Activated naive CD4-positive, alpha-beta T cell treated with Interleukin-2 at 50 U/mL for 16 hours (primary cell): ENCODE results near the gene SPANXN1.
"Not testable (repeated sequence)": the region's sequence is repeated elsewhere in the genome, so short reads cannot be mapped to it uniquely, and the experiment has no call there.

Source experiments
- DNase-seq: peaks from one replicate; pipeline ENCODE4 v3.0.0-alpha.2; 2020

Gene SPANXN1, protein sequence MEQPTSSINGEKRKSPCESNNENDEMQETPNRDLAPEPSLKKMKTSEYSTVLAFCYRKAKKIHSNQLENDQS

DNA sequence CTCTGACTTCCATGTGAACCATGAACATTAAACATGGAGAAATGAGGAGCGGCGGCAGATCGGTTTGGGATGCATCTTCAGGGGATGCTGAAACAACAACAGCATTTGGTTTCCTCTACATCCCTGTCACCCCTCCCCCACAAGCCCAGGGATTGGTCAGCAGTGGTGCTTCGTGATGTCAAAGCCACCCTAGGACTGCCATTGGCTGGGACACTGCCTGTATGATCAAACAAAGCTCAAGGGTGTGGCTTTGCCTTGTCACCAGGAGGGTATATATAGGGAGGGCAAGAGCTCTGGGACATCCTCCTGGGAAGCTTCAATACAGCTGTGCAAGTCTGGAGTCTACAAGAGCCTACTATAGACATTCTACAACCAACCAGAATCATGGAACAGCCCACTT lies at the start of gene SPANXN1:
TSS of gene SPANXN1 (plus strand) at position 301 of the 400 bp plus-strand sequence. CDS start at position 385, 84 bp downstream.
- not testable (repeated sequence) for DNase-seq

DNA sequence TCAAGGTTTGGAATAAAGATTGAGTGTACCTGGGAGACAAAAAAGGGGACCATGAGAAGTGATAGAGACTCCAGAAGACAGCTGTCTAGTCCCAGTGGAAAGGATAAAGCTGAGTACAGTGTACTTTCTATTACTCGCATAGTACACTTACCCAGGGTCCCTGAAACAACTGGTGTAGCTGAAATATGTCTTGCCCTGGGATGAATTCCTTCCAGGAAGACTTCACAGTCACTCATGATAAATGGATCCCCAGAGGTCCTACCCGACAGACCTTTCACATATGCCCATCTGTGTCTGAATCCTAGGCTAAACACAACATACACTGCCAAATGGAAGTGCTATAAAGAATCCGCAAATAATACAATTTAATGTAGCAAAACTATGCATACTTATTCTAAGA lies 48.2 kb upstream of the SPANXN1 start:
- DNase-seq: no peak

DNA sequence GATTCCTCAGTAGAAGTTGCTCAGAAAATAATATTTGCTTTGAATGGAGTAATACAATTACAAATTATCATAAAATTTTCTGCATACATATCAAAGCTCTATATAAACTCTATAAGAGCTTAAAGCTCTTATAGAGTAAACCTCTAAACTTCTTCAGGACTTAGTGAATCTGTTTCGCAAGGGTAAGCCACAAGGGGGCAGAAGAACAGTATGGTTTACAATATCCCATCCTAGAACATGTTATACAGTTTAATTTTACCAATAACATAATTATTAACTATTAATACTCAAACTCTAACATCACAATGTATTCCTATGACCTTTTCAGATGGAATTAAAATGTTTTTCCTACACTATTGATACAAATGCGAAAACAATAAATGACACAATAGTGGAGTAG lies 33.8 kb upstream of the SPANXN1 start:
- no peak for DNase-seq

DNA sequence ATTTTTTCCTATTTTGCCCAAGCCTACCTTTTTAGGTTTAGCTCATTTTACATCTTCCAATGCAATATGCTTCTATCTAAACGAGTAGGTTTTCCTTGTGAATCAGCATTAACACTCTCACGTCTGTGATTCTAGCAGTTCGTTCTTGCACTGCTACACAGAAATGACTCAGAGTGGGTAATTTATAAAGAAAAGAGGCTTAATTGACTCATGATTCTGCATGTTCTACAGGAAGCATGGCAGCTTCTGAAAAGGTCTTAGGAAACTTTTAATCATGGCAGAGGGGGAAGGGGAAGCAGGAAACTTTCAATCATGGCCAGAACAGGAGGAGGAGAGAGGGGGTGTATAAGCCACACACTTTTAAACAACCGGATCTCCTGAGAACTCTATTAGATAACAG lies 44.9 kb downstream of the SPANXN1 start:
- DNase-seq: no peak
